K562 (cell line): Measurements from ENCODE around the gene PRKAG2. TPM values are rescaled to one million over a fixed set of nuclear protein-coding genes. Genes with fewer than 3 reads are reported as not detected.

Experiments used
- ATAC-seq: fragments of 200-7000 bp; cut with Tn5 transposase; 3 replicates; pipeline ENCODE4 v1.9.1; 2020; ENCODE audit warnings: moderate library complexity
- BruUV-seq: library from RNA; stranded (reverse); fragments of 400-500 nt; replicated peaks from 2 replicates; lab custom pipeline; 2021; lab: Mats Ljungman, UMichigan
- CTCF ChIA-PET: fragments of 300-600 bp; formaldehyde crosslinking; extraction: SDS; loops from one replicate; lab custom pipeline; 2021; ENCODE audit warnings: low intra/inter-chr PET ratio; lab: Yijun Ruan, JAX
- POLR2A ChIA-PET: fragments of 300-600, 350-650 bp; sonication (Branson Sonifier 250); formaldehyde crosslinking; extraction: SDS; loops from one replicate; lab custom pipeline; 2021; ENCODE audit warnings: antibody characterized with exemption, inconsistent platforms; lab: Yijun Ruan, JAX
- DNase-seq, 4 experiments: peaks; one replicate each; pipeline versions ENCODE4 v3.0.0 to v3.0.0-alpha.2; 2011 to 2018; ENCODE audit warnings: low spot score in 3 of 4, mixed read lengths in 3 of 4; ENCODE audit errors: extremely low read depth in 1 of 4
- FAIRE-seq: peaks from 2 replicates; lab custom pipeline; 2011; peaks lifted over from hg19 to GRCh38; lab: Jason Lieb, UNC
- H2AFZ ChIP-seq: 2 replicates; pipeline ENCODE4 v1.6.0; 2011; ENCODE audit warnings: low read depth, low read length, control low read depth, inconsistent platforms
- H3K27ac ChIP-seq: fragments of 200-600 bp; 3 replicates; pipeline ENCODE4 v1.8.0; 2011; ENCODE audit warnings: low read depth, mild to moderate bottlenecking, control low read depth, inconsistent platforms, low read length, moderate library complexity, mixed read lengths; ENCODE audit errors: extremely low read depth
- H3K27me3 ChIP-seq, 2 experiments: fragments of 300-600 bp in 1 of 2; 2 replicates in 1 of 2; 3 replicates in 1 of 2; pipeline versions ENCODE4 v1.6.0 to v1.8.0; 2011; ENCODE audit warnings: inconsistent platforms in 2 of 2, low read length in 2 of 2, mild to moderate bottlenecking in 1 of 2, mixed read lengths in 1 of 2, moderate library complexity in 1 of 2; ENCODE audit not compliant: control insufficient read depth in 2 of 2, insufficient read depth in 2 of 2
- H3K36me3 ChIP-seq: fragments of 300-600 bp; 3 replicates; pipeline ENCODE4 v1.8.0; 2011; ENCODE audit warnings: mild to moderate bottlenecking, low read length, inconsistent platforms; ENCODE audit not compliant: control insufficient read depth, insufficient read depth
- H3K4me1 ChIP-seq, 2 experiments: fragments of 200-600 bp in 1 of 2; replicated peaks in 1 of 2; 2 replicates in 1 of 2; 3 replicates in 1 of 2; pipeline versions ENCODE4 v1.5.1 to v1.8.0; 2011; ENCODE audit warnings: inconsistent platforms in 2 of 2, low read length in 2 of 2, mild to moderate bottlenecking in 1 of 2, mixed read lengths in 1 of 2, moderate library complexity in 1 of 2; ENCODE audit not compliant: control insufficient read depth in 2 of 2, insufficient read depth in 2 of 2
- H3K4me2 ChIP-seq: 2 replicates; pipeline ENCODE4 v1.6.1; 2011; ENCODE audit warnings: low read length, control low read depth, inconsistent platforms, mixed read lengths; ENCODE audit not compliant: insufficient read depth
- H3K4me3 ChIP-seq: fragments of 200-600 bp; sonication (generic), shearing (Covaris generic); 2 replicates; pipeline ENCODE4 v1.5.1; 2016; ENCODE audit warnings: control low read depth, inconsistent platforms
- H3K79me2 ChIP-seq: fragments of 200-600 bp; 3 replicates; pipeline ENCODE4 v1.8.0; 2011; ENCODE audit warnings: low read length, inconsistent platforms; ENCODE audit not compliant: control insufficient read depth, insufficient read depth
- H3K9ac ChIP-seq, 2 experiments: 2 replicates each; pipeline versions ENCODE4 v1.6.0 to v1.6.1; 2011; ENCODE audit warnings: low read depth in 2 of 2, low read length in 2 of 2, control low read depth in 1 of 2, inconsistent platforms in 1 of 2, mild to moderate bottlenecking in 1 of 2, mixed read lengths in 1 of 2; ENCODE audit not compliant: insufficient read depth in 1 of 2
- H3K9me1 ChIP-seq: one replicate; pipeline ENCODE4 v1.6.0; 2011; ENCODE audit warnings: inconsistent platforms, mild to moderate bottlenecking, low read length, moderate library complexity; ENCODE audit not compliant: control insufficient read depth, insufficient read depth
- H3K9me3 ChIP-seq: replicated peaks from 2 replicates; pipeline ENCODE4 v1.5.1; 2011; ENCODE audit warnings: low read depth, low read length, inconsistent platforms; ENCODE audit not compliant: control insufficient read depth, insufficient read depth
- H4K20me1 ChIP-seq: replicated peaks from 2 replicates; pipeline ENCODE4 v1.6.1; 2011; ENCODE audit warnings: low read length, inconsistent platforms, mixed read lengths; ENCODE audit not compliant: control insufficient read depth, insufficient read depth
- BRD9 ChIP-seq: fragments of 450-650 bp; IDR thresholded peaks from 2 replicates; pipeline ENCODE4 v1.6.1; 2018; ENCODE audit warnings: low read depth; ENCODE audit not compliant: partially characterized antibody
- CBX8 ChIP-seq: fragments of 200-600 bp; sonication (generic); IDR thresholded peaks from 2 replicates; pipeline ENCODE4 v1.6.1; 2012; ENCODE audit warnings: borderline replicate concordance, mixed run types, low read depth, mild to moderate bottlenecking, moderate library complexity, mixed read lengths, low read length, control low read depth, inconsistent platforms; ENCODE audit not compliant: poor library complexity, severe bottlenecking; ENCODE audit errors: extremely low read depth
- CEBPG ChIP-seq, 3 experiments: fragments of 200-800 bp in 1 of 3; sonication (Bioruptor generic) in 1 of 3; sonication (generic) in 1 of 3; formaldehyde crosslinking in 1 of 3; IDR thresholded peaks in 2 of 3; conservative IDR thresholded peaks in 1 of 3; 2 replicates each; pipeline versions ENCODE4 v1.6.1 to v1.8.0; 2016 to 2022; ENCODE audit warnings: missing compliant biosample characterization in 2 of 3, missing genetic modification characterization in 2 of 3, mild to moderate bottlenecking in 1 of 3, missing genetic modification reagents in 1 of 3
- CREB3L1 ChIP-seq: fragments of 450-650 bp; IDR thresholded peaks from 2 replicates; pipeline ENCODE4 v1.6.1; 2014; ENCODE audit warnings: low read depth, mild to moderate bottlenecking, moderate library complexity, borderline replicate concordance
- HDAC1 ChIP-seq, 2 experiments: fragments of 450-650 bp; IDR thresholded peaks; 2 replicates each; pipeline ENCODE4 v1.6.1; 2016 to 2017; ENCODE audit warnings: inconsistent platforms in 1 of 2, mild to moderate bottlenecking in 1 of 2, moderate library complexity in 1 of 2
- IFI16 ChIP-seq: fragments of 250-450 bp; sonication (Bioruptor Pico); IDR thresholded peaks from 2 replicates; pipeline ENCODE4 v2.1.2; 2022; ENCODE audit warnings: mild to moderate bottlenecking, inconsistent platforms
- MXI1 ChIP-seq: IDR thresholded peaks from 2 replicates; pipeline ENCODE4 v1.6.1; 2011; ENCODE audit warnings: low read depth, mild to moderate bottlenecking, improper control_type of control experiment, low read length
- NFYB ChIP-seq: IDR thresholded peaks from 2 replicates; pipeline ENCODE4 v1.6.1; 2011; ENCODE audit warnings: mild to moderate bottlenecking, moderate library complexity; ENCODE audit not compliant: insufficient read length; ENCODE audit errors: extremely low read depth
- PATZ1 ChIP-seq: fragments of 250-450 bp; sonication (Bioruptor Pico); IDR thresholded peaks from 2 replicates; pipeline ENCODE4 v1.5.0; 2020; ENCODE audit warnings: mild to moderate bottlenecking, borderline replicate concordance
- RCOR1 ChIP-seq, 2 experiments: IDR thresholded peaks; 2 replicates each; pipeline ENCODE4 v1.6.1; 2012; ENCODE audit warnings: low read depth in 2 of 2, low read length in 2 of 2, borderline replicate concordance in 1 of 2, improper control_type of control experiment in 1 of 2
- SAFB ChIP-seq: fragments of 200-400 bp; formaldehyde crosslinking; IDR thresholded peaks from 2 replicates; pipeline ENCODE4 v1.6.1; 2017; ENCODE audit warnings: low read depth, low read length, borderline replicate concordance
- TBL1XR1 ChIP-seq, 2 experiments: IDR thresholded peaks; 2 replicates each; pipeline ENCODE4 v1.6.1; 2012; ENCODE audit warnings: improper control_type of control experiment in 2 of 2, low read length in 2 of 2, mild to moderate bottlenecking in 1 of 2
- TEAD1 ChIP-seq, 2 experiments: fragments of 450-650 bp in 1 of 2; sonication (generic) in 1 of 2; formaldehyde crosslinking; IDR thresholded peaks; 2 replicates each; pipeline versions ENCODE4 v1.4.0 to v1.8.0; 2020 to 2022; ENCODE audit warnings: mild to moderate bottlenecking in 2 of 2, missing genetic modification reagents in 1 of 2
- UBTF ChIP-seq, 2 experiments: IDR thresholded peaks; 2 replicates each; pipeline ENCODE4 v1.6.1; 2012; ENCODE audit warnings: improper control_type of control experiment in 2 of 2, low read depth in 2 of 2, low read length in 2 of 2, borderline replicate concordance in 1 of 2
- WGBS: fragments of 100-300 bp; shearing (Covaris generic); methylation state at CpG from one replicate; pipeline ENCODE4 v1.1.6; 2016; ENCODE audit warnings: low coverage, mixed read lengths; ENCODE audit not compliant: insufficient coverage; ENCODE audit errors: missing lambda C conversion rate; 5-methylcytosine and 5-hydroxymethylcytosine counted together
- in situ Hi-C: fragments of 300-500 bp; cut with MboI; formaldehyde crosslinking; loops from 4 replicates; pipeline ENCODE4 v1.15.0; 2018; ENCODE audit warnings: inconsistent platforms, mixed read lengths
- intact Hi-C: fragments of 100-400 bp; cut with micrococcal nuclease; formaldehyde crosslinking; loops from 2 replicates; pipeline ENCODE4 v1.14.2; 2022
- polyA plus RNA-seq, 8 experiments: library from polyadenylated mRNA; depleted of rRNA in 4 of 8; stranded (reverse) in 5 of 8; unstranded in 3 of 8; fragments of >200 nt; fragmentation: Nextera tagmentation in 2 of 8; fragmentation: Illumina TruSeq in 1 of 8; extraction: Ambion mirVana in 2 of 8; extraction: Trizol in 1 of 8; gene quantifications; 2 replicates each; pipeline versions ENCODE4 v1.2.1 to v1.2.3, GENCODE V29; 2011 to 2014; ENCODE audit warnings: inconsistent platforms in 1 of 8, missing spikeins in 1 of 8
- total RNA-seq, 7 experiments: library from RNA; depleted of rRNA in 6 of 7; stranded (reverse); fragments of >200 nt in 6 of 7; fragmentation: Illumina TruSeq in 2 of 7; extraction: Trizol in 2 of 7; gene quantifications; 2 replicates each; pipeline versions ENCODE4 v1.2.1 to v1.2.3, GENCODE V29; 2011 to 2021; ENCODE audit warnings: low replicate concordance in 1 of 7

The PRKAG2 gene
- total and polyA plus RNA-seq, 9 of the 15 experiments (the other 6 are each of a cell fraction or from before 2014, with no cell fraction given): 0.99 to 5.6 (median 3.3) TPM

- H4K20me1 ChIP-seq: no peaks in the 10 kb centered on the region; the same call in none of the 2 replicates
- no peak overlapping the region for H3K4me3 ChIP-seq
- no peak for FAIRE-seq
- H3K36me3 ChIP-seq: no peaks in the 10 kb centered on the region
- in situ Hi-C loops (no loop called here), intact Hi-C loops (no loop called here)
- no peak for DNase-seq
- no peaks in the 10 kb centered on the region for H3K9me1 ChIP-seq
- POLR2A ChIA-PET: no interaction called here
- H2AFZ ChIP-seq: no peak overlapping the region
- no peak for ATAC-seq
- H3K27me3 ChIP-seq: peaks cover 50 to 87% of the 10 kb centered on the region in 2 experiments
- CTCF ChIA-PET: no interaction called here
- BruUV-seq: no TSS peak
- TF ChIP-seq BRD9: no peak
- TF ChIP-seq RCOR1 (IDR thresholded peaks at IDR 0.05; ENCODE audit: borderline replicate concordance in 1 of 2, low read depth in 2 of 2, low read length in 2 of 2): no peak
- no peak for TF ChIP-seq CREB3L1
- TF ChIP-seq TBL1XR1 (IDR thresholded peaks at IDR 0.05; ENCODE audit: low read length in 2 of 2): no peak
- TF ChIP-seq PATZ1 (CRISPR knock-in tag): no peak
- no peak for TF ChIP-seq SAFB
- TF ChIP-seq CEBPG (CRISPR knock-in tag; IDR thresholded peaks at IDR 0.05): no peak
- no peak for TF ChIP-seq CEBPG (tag; conservative IDR thresholded peaks at IDR 0.05 in 1 of 2, IDR thresholded peaks at IDR 0.05 in 1 of 2)
- TF ChIP-seq IFI16 (CRISPR knock-in tag): no peak
- TF ChIP-seq NFYB: no peak
- no peak for TF ChIP-seq MXI1
- no peak for TF ChIP-seq CBX8
- TF ChIP-seq TEAD1 (CRISPR knock-in tag; IDR thresholded peaks at IDR 0.05): no peak
- TF ChIP-seq UBTF (IDR thresholded peaks at IDR 0.05; ENCODE audit: borderline replicate concordance in 1 of 2, low read depth in 2 of 2, low read length in 2 of 2): no peak
- no peak for TF ChIP-seq HDAC1 (IDR thresholded peaks at IDR 0.05)
- H3K9me3 ChIP-seq: no peaks in the 10 kb centered on the region
- H3K79me2 ChIP-seq: no peaks in the 10 kb centered on the region
- WGBS: 1% methylated on average over 13 of the region's 13 CpGs
- H3K4me2 ChIP-seq: no peak overlapping the region
- peaks cover 0 to 15% of the 10 kb centered on the region in 2 experiments; a peak in 2 of 5 replicates for H3K4me1 ChIP-seq
- H3K9ac ChIP-seq: no peak overlapping the region
- H3K27ac ChIP-seq: no peak overlapping the region
Measured at GRCh38 chr7:151732292-151732691, 144.6 kb downstream of the PRKAG2 start.
